WTC11 (cell line): ENCODE data around the gene PSD. TPM values are rescaled to one million over a fixed set of nuclear protein-coding genes. Genes with fewer than 3 reads are reported as not detected.

Source experiments
- ATAC-seq: fragments of 200-7000 bp; cut with Tn5 transposase; 2 replicates; pipeline ENCODE4 v1.10.0; 2021; ENCODE audit warnings: mild to moderate bottlenecking, moderate library complexity
- CTCF ChIA-PET: fragments of 300-600 bp; sonication (Branson Sonifier 250); formaldehyde crosslinking; loops from one replicate; lab custom pipeline; 2021; ENCODE audit warnings: antibody characterized with exemption; lab: Charles Lee
- POLR2A ChIA-PET: fragments of 350-600 bp; sonication (Branson Sonifier 250); formaldehyde crosslinking; loops from one replicate; lab custom pipeline; 2021; ENCODE audit warnings: antibody characterized with exemption; lab: Charles Lee
- DNase-seq: peaks from one replicate; pipeline ENCODE4 v3.0.0; 2021; ENCODE audit warnings: low spot score
- H3K27ac Mint-ChIP-seq: 2 replicates; pipeline ENCODE4 v1.8.0; 2021; ENCODE audit warnings: mixed read lengths
- H3K27me3 Mint-ChIP-seq: 2 replicates; pipeline ENCODE4 v1.8.0; 2021; ENCODE audit warnings: low read depth, mild to moderate bottlenecking, moderate library complexity, mixed read lengths
- H3K36me3 Mint-ChIP-seq: 2 replicates; pipeline ENCODE4 v1.8.0; 2021; ENCODE audit warnings: mixed read lengths
- H3K4me1 Mint-ChIP-seq: 2 replicates; pipeline ENCODE4 v1.8.0; 2022; ENCODE audit warnings: mixed read lengths
- H3K4me3 Mint-ChIP-seq: 2 replicates; pipeline ENCODE4 v1.8.0; 2021; ENCODE audit warnings: mild to moderate bottlenecking, moderate library complexity, mixed read lengths
- H3K9me3 Mint-ChIP-seq: 2 replicates; pipeline ENCODE4 v1.8.0; 2021; ENCODE audit warnings: mixed read lengths
- FOXP1 ChIP-seq: sonication (generic); formaldehyde crosslinking; IDR thresholded peaks from 2 replicates; pipeline ENCODE4 v1.8.0; 2022; ENCODE audit warnings: missing genetic modification reagents, mild to moderate bottlenecking, moderate library complexity, borderline replicate concordance
- MLX ChIP-seq: sonication (generic); formaldehyde crosslinking; IDR thresholded peaks from 2 replicates; pipeline ENCODE4 v1.8.1; 2023; ENCODE audit warnings: mild to moderate bottlenecking, missing genetic modification reagents, moderate library complexity
- NFE2L1 ChIP-seq: sonication (generic); formaldehyde crosslinking; IDR thresholded peaks from 2 replicates; pipeline ENCODE4 v1.8.1; 2023; ENCODE audit warnings: missing genetic modification reagents
- NFYB ChIP-seq: sonication (generic); formaldehyde crosslinking; conservative IDR thresholded peaks from 2 replicates; pipeline ENCODE4 v1.8.0; 2022; ENCODE audit warnings: low read depth, missing genetic modification reagents
- SOX15 ChIP-seq: fragments of 250-450 bp; sonication (Bioruptor Pico); IDR thresholded peaks from 2 replicates; pipeline ENCODE4 v1.9.0; 2021; ENCODE audit warnings: mild to moderate bottlenecking
- TCF7 ChIP-seq: sonication (generic); formaldehyde crosslinking; IDR thresholded peaks from 2 replicates; pipeline ENCODE4 v1.8.0; 2022; ENCODE audit warnings: mild to moderate bottlenecking, low read depth, missing genetic modification reagents, moderate library complexity
- TEAD4 ChIP-seq: sonication (generic); formaldehyde crosslinking; IDR thresholded peaks from 2 replicates; pipeline ENCODE4 v1.8.0; 2022; ENCODE audit warnings: mild to moderate bottlenecking, missing genetic modification reagents
- USF1 ChIP-seq: sonication (generic); formaldehyde crosslinking; IDR thresholded peaks from 2 replicates; pipeline ENCODE4 v1.8.0; 2022; ENCODE audit warnings: mild to moderate bottlenecking, missing genetic modification reagents
- ZBTB21 ChIP-seq: sonication (generic); formaldehyde crosslinking; IDR thresholded peaks from 2 replicates; pipeline ENCODE4 v1.8.1; 2023; ENCODE audit warnings: mild to moderate bottlenecking, missing genetic modification reagents, borderline replicate concordance
- ZBTB43 ChIP-seq: sonication (generic); formaldehyde crosslinking; IDR thresholded peaks from 2 replicates; pipeline ENCODE4 v1.8.1; 2023; ENCODE audit warnings: mild to moderate bottlenecking, missing genetic modification reagents
- ZNF121 ChIP-seq: sonication (generic); formaldehyde crosslinking; IDR thresholded peaks from 2 replicates; pipeline ENCODE4 v1.8.0; 2023; ENCODE audit warnings: missing genetic modification reagents
- ZNF138 ChIP-seq: sonication (generic); formaldehyde crosslinking; conservative IDR thresholded peaks from 2 replicates; pipeline ENCODE4 v1.8.1; 2022; ENCODE audit warnings: mild to moderate bottlenecking, moderate library complexity, missing genetic modification reagents
- ZNF263 ChIP-seq: sonication (generic); formaldehyde crosslinking; IDR thresholded peaks from 2 replicates; pipeline ENCODE4 v1.8.1; 2022; ENCODE audit warnings: low read depth, mild to moderate bottlenecking, moderate library complexity, missing genetic modification reagents
- ZNF423 ChIP-seq: fragments of 250-450 bp; sonication (Bioruptor Pico); IDR thresholded peaks from 2 replicates; pipeline ENCODE4 v2.1.2; 2022; ENCODE audit warnings: mild to moderate bottlenecking, moderate library complexity
- ZNF425 ChIP-seq: fragments of 250-450 bp; sonication (Bioruptor Pico); conservative IDR thresholded peaks from 2 replicates; pipeline ENCODE4 v1.9.0; 2021; ENCODE audit warnings: mild to moderate bottlenecking
- ZNF532 ChIP-seq: fragments of 250-450 bp; sonication (Bioruptor Pico); IDR thresholded peaks from 2 replicates; pipeline ENCODE4 v1.9.0; 2021; ENCODE audit warnings: mild to moderate bottlenecking, borderline replicate concordance
- total RNA-seq: library from RNA; stranded (reverse); gene quantifications from 3 replicates; pipeline ENCODE4 v1.2.3, GENCODE V29; 2021
- TF ChIP-seq, protein P1 (sequence below): sonication (generic); formaldehyde crosslinking; IDR thresholded peaks from 2 replicates; pipeline ENCODE4 v1.8.1; 2022; ENCODE audit warnings: low read depth, missing genetic modification reagents, borderline replicate concordance
- TF ChIP-seq, protein P2 (sequence below): sonication (generic); formaldehyde crosslinking; IDR thresholded peaks from 2 replicates; pipeline ENCODE4 v1.8.1; 2022; ENCODE audit warnings: mild to moderate bottlenecking, missing genetic modification reagents, moderate library complexity, borderline replicate concordance
- TF ChIP-seq, protein P3 (sequence below): sonication (generic); formaldehyde crosslinking; IDR thresholded peaks from 2 replicates; pipeline ENCODE4 v1.8.0; 2022; ENCODE audit warnings: mild to moderate bottlenecking, missing genetic modification reagents
- TF ChIP-seq, protein P4 (sequence below): sonication (generic); formaldehyde crosslinking; IDR thresholded peaks from 2 replicates; pipeline ENCODE4 v1.8.0; 2023; ENCODE audit warnings: missing genetic modification reagents

Gene PSD
- total RNA-seq, 1 experiment from 2014 or later = 12.5 TPM

- DNase-seq (peak; percentile 99), ATAC-seq (peak; percentile 90)
- Mint-ChIP-seq H3K27ac (peak within 1 kb of the TSS; percentile 57), H3K4me3 (peak within 1 kb of the TSS; percentile 95), H3K9me3 (no peaks in the 10 kb centered on the region), H3K27me3 (peaks cover 57% of the 10 kb centered on the region), H3K4me1 (peaks cover 18% of the 10 kb centered on the region), H3K36me3 (no peaks in the 10 kb centered on the region)
- CTCF ChIA-PET = interaction anchor here (0.6 to 2.1 kb wide), 25 partner anchors 11 to 314 kb away, joined by 3 to 47 read pairs (median 5); partner anchors contain the start of genes ACTR1A, C10orf95, ELOVL3 and FBXL15
- POLR2A ChIA-PET = interaction anchor here (0.5 to 2.8 kb wide), 12 partner anchors 11 to 1435 kb away, joined by 3 to 34 read pairs (median 4); partner anchors contain the start of genes C10orf95, FBXL15 and NFKB2
- TF ChIP-seq ZNF263 (CRISPR knock-in tag) = no peak
- TF ChIP-seq, protein P1, sequence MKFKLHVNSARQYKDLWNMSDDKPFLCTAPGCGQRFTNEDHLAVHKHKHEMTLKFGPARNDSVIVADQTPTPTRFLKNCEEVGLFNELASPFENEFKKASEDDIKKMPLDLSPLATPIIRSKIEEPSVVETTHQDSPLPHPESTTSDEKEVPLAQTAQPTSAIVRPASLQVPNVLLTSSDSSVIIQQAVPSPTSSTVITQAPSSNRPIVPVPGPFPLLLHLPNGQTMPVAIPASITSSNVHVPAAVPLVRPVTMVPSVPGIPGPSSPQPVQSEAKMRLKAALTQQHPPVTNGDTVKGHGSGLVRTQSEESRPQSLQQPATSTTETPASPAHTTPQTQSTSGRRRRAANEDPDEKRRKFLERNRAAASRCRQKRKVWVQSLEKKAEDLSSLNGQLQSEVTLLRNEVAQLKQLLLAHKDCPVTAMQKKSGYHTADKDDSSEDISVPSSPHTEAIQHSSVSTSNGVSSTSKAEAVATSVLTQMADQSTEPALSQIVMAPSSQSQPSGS (CRISPR knock-in tag) = no peak
- TF ChIP-seq ZNF423 (CRISPR knock-in tag) = no peak
- no peak for TF ChIP-seq SOX15 (CRISPR knock-in tag)
- TF ChIP-seq, protein P2, sequence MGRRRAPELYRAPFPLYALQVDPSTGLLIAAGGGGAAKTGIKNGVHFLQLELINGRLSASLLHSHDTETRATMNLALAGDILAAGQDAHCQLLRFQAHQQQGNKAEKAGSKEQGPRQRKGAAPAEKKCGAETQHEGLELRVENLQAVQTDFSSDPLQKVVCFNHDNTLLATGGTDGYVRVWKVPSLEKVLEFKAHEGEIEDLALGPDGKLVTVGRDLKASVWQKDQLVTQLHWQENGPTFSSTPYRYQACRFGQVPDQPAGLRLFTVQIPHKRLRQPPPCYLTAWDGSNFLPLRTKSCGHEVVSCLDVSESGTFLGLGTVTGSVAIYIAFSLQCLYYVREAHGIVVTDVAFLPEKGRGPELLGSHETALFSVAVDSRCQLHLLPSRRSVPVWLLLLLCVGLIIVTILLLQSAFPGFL (CRISPR knock-in tag) = 0 out of 2 replicates have a peak, but pooled peaks have one; percentile 42
- TF ChIP-seq, protein P3, sequence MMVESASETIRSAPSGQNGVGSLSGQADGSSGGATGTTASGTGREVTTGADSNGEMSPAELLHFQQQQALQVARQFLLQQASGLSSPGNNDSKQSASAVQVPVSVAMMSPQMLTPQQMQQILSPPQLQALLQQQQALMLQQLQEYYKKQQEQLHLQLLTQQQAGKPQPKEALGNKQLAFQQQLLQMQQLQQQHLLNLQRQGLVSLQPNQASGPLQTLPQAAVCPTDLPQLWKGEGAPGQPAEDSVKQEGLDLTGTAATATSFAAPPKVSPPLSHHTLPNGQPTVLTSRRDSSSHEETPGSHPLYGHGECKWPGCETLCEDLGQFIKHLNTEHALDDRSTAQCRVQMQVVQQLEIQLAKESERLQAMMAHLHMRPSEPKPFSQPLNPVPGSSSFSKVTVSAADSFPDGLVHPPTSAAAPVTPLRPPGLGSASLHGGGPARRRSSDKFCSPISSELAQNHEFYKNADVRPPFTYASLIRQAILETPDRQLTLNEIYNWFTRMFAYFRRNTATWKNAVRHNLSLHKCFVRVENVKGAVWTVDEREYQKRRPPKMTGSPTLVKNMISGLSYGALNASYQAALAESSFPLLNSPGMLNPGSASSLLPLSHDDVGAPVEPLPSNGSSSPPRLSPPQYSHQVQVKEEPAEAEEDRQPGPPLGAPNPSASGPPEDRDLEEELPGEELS = 0 out of 2 replicates have a peak, but pooled peaks have one; percentile 48
- no peak for TF ChIP-seq ZNF121 (CRISPR knock-in tag)
- TF ChIP-seq, protein P4, sequence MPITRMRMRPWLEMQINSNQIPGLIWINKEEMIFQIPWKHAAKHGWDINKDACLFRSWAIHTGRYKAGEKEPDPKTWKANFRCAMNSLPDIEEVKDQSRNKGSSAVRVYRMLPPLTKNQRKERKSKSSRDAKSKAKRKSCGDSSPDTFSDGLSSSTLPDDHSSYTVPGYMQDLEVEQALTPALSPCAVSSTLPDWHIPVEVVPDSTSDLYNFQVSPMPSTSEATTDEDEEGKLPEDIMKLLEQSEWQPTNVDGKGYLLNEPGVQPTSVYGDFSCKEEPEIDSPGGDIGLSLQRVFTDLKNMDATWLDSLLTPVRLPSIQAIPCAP (CRISPR knock-in tag) = no peak
- TF ChIP-seq NFE2L1 (CRISPR knock-in tag) = no peak; the same call in 1 of the 2 replicates
- peak; percentile 37 for TF ChIP-seq FOXP1 (CRISPR knock-in tag)
- no peak for TF ChIP-seq TCF7 (CRISPR knock-in tag)
- no peak for TF ChIP-seq MLX (CRISPR knock-in tag)
- no peak for TF ChIP-seq ZNF425
- no peak for TF ChIP-seq ZBTB21 (CRISPR knock-in tag)
- 0 out of 2 replicates have a peak, but pooled peaks have one; percentile 11 for TF ChIP-seq ZNF138
- no peak for TF ChIP-seq ZNF532
- no peak for TF ChIP-seq NFYB (CRISPR knock-in tag)
- peak; percentile 52; the same call in 1 of the 2 replicates for TF ChIP-seq USF1 (CRISPR knock-in tag)
- no peak for TF ChIP-seq TEAD4
- TF ChIP-seq ZBTB43 (CRISPR knock-in tag) = no peak
Observed at GRCh38 chr10:102432162-102432950, 13.8 kb upstream of the PSD start, which contains the start of gene CUEDC2. Gene CUEDC2, minus strand, starts transcription at chr10:102432574. Its CDS starts 7,386 bp downstream, at chr10:102425188.
